Measurements from ENCODE around the gene ADD3. TPM values are rescaled to one million over a fixed set of nuclear protein-coding genes. Genes with fewer than 3 reads are reported as not detected.

Gene ADD3
- total RNA-seq, 3 donors from 2014 or later (not counting 1 experiment from before 2014, with no cell fraction given), result 341 to 437 (median 344) TPM

- Mint-ChIP-seq H3K36me3 (no peaks in the 10 kb centered on the region), H3K27me3 (ENCODE audit: low read depth in 2 of 2) (peaks cover 59 to 72% of the 10 kb centered on the region in 2 donors), H3K4me1 (peaks cover 10 to 11% of the 10 kb centered on the region in 2 donors), H3K4me3 (no peak overlapping the region), H3K27ac (no peak overlapping the region), H3K9me3 (no peaks in the 10 kb centered on the region)
- H3K27me3 ChIP-seq (ENCODE audit: control insufficient read depth, insufficient read depth, low read length), result peaks cover 79% of the 10 kb centered on the region
- no peak for TF ChIP-seq CTCF (IDR thresholded peaks at IDR 0.05)
- peaks cover 13% of the 10 kb centered on the region for H3K4me1 ChIP-seq (ENCODE audit: control insufficient read depth, insufficient read depth, low read length)
- DNase-seq (no peak), ATAC-seq (no peak)
- intact Hi-C loops (cut with micrococcal nuclease), result no loop called here
- H3K36me3 ChIP-seq (ENCODE audit: control insufficient read depth, insufficient read depth, low read length), result no peaks in the 10 kb centered on the region
- no peaks in the 10 kb centered on the region for H3K9me3 ChIP-seq (ENCODE audit: control insufficient read depth, insufficient read depth, low read length)
- no peak overlapping the region for H3K4me3 ChIP-seq (ENCODE audit: low read length)
- 47% methylated on average over 6 of the region's 6 CpGs for WGBS (ENCODE audit: insufficient coverage)
- no peak overlapping the region for H3K27ac ChIP-seq (ENCODE audit: low read length)
Observed at GRCh38 chr10:110162741-110163145, 155.0 kb downstream of the ADD3 start.

- Histone ChIP-seq H3K4me3 (ENCODE audit: low read length) (no peak overlapping the region), H3K27me3 (ENCODE audit: control insufficient read depth, insufficient read depth, low read length) (peaks cover 81% of the 10 kb centered on the region), H3K9me3 (ENCODE audit: control insufficient read depth, insufficient read depth, low read length) (no peaks in the 10 kb centered on the region), H3K27ac (ENCODE audit: low read length) (no peak overlapping the region), H3K36me3 (ENCODE audit: control insufficient read depth, insufficient read depth, low read length) (no peaks in the 10 kb centered on the region), H3K4me1 (ENCODE audit: control insufficient read depth, insufficient read depth, low read length) (peaks cover 8% of the 10 kb centered on the region)
- TF ChIP-seq CTCF (IDR thresholded peaks at IDR 0.05), result no peak
- Mint-ChIP-seq H3K27me3 (ENCODE audit: low read depth in 2 of 2) (peaks cover 63 to 77% of the 10 kb centered on the region in 2 donors), H3K4me3 (no peak overlapping the region), H3K9me3 (no peaks in the 10 kb centered on the region), H3K36me3 (no peaks in the 10 kb centered on the region), H3K4me1 (peaks cover 4 to 7% of the 10 kb centered on the region in 2 donors), H3K27ac (no peak overlapping the region)
- DNase-seq (no peak), ATAC-seq (no peak)
- intact Hi-C loops (cut with micrococcal nuclease), result no loop called here
- 89% methylated on average over 3 of the region's 5 CpGs for WGBS (ENCODE audit: insufficient coverage)
Observed at GRCh38 chr10:110163192-110163773, 155.5 kb downstream of the ADD3 start.

- DNase-seq, result no peak
- H3K27me3 Mint-ChIP-seq (ENCODE audit: low read depth in 2 of 2), result peaks cover 62 to 77% of the 10 kb centered on the region in 2 donors
- Histone ChIP-seq H3K27me3 (ENCODE audit: control insufficient read depth, insufficient read depth, low read length) (peaks cover 80% of the 10 kb centered on the region), H3K36me3 (ENCODE audit: control insufficient read depth, insufficient read depth, low read length) (no peaks in the 10 kb centered on the region), H3K4me3 (ENCODE audit: low read length) (no peak overlapping the region), H3K27ac (ENCODE audit: low read length) (no peak overlapping the region), H3K4me1 (ENCODE audit: control insufficient read depth, insufficient read depth, low read length) (peaks cover 9% of the 10 kb centered on the region), H3K9me3 (ENCODE audit: control insufficient read depth, insufficient read depth, low read length) (no peaks in the 10 kb centered on the region)
- no peak overlapping the region for H3K27ac Mint-ChIP-seq
- H3K36me3 Mint-ChIP-seq, result no peaks in the 10 kb centered on the region
- TF ChIP-seq CTCF (IDR thresholded peaks at IDR 0.05), result no peak
- no peak overlapping the region for H3K4me3 Mint-ChIP-seq
- no peaks in the 10 kb centered on the region for H3K9me3 Mint-ChIP-seq
- 64% methylated on average over 4 of the region's 4 CpGs for WGBS (ENCODE audit: insufficient coverage)
- ATAC-seq, result no peak
- H3K4me1 Mint-ChIP-seq, result peaks cover 4 to 12% of the 10 kb centered on the region in 2 donors
- intact Hi-C loops (cut with micrococcal nuclease), result no loop called here
Observed at GRCh38 chr10:110163841-110164240, 156.1 kb downstream of the ADD3 start.

- peaks cover 62 to 79% of the 10 kb centered on the region in 2 donors for H3K27me3 Mint-ChIP-seq (ENCODE audit: low read depth in 2 of 2)
- H3K36me3 Mint-ChIP-seq, result no peaks in the 10 kb centered on the region
- Histone ChIP-seq H3K27ac (ENCODE audit: low read length) (no peak overlapping the region), H3K4me1 (ENCODE audit: control insufficient read depth, insufficient read depth, low read length) (peaks cover 10% of the 10 kb centered on the region), H3K4me3 (ENCODE audit: low read length) (no peak overlapping the region), H3K27me3 (ENCODE audit: control insufficient read depth, insufficient read depth, low read length) (peaks cover 77% of the 10 kb centered on the region), H3K9me3 (ENCODE audit: control insufficient read depth, insufficient read depth, low read length) (no peaks in the 10 kb centered on the region), H3K36me3 (ENCODE audit: control insufficient read depth, insufficient read depth, low read length) (no peaks in the 10 kb centered on the region)
- DNase-seq, result no peak
- ATAC-seq, result no peak
- H3K4me1 Mint-ChIP-seq, result peaks cover 0 to 15% of the 10 kb centered on the region in 2 donors
- no peak overlapping the region for H3K27ac Mint-ChIP-seq
- intact Hi-C loops (cut with micrococcal nuclease), result no loop called here
- no peak overlapping the region for H3K4me3 Mint-ChIP-seq
- H3K9me3 Mint-ChIP-seq, result no peaks in the 10 kb centered on the region
- WGBS (ENCODE audit: insufficient coverage), result 74% methylated on average over 5 of the region's 6 CpGs
- no peak for TF ChIP-seq CTCF (IDR thresholded peaks at IDR 0.05)
Observed at GRCh38 chr10:110165239-110165638, 157.5 kb downstream of the ADD3 start.

Data from natural killer cell (primary cell).